IMR-90 (cell line): Measurements from ENCODE around the gene C19orf25. TPM values are rescaled to one million over a fixed set of nuclear protein-coding genes. Genes with fewer than 3 reads are reported as not detected.
A peak's percentile ranks its signal among the peaks of the same experiment; 100 is the strongest.

Experiments used
- ATAC-seq: fragments of 200-7000 bp; cut with Tn5 transposase; 2 replicates; pipeline ENCODE4 v1.9.1; 2020; ENCODE audit warnings: low read depth, mild to moderate bottlenecking, moderate library complexity
- BruUV-seq: library from RNA; stranded (reverse); fragments of 400-500 nt; replicated peaks from 2 replicates; lab custom pipeline; 2021; lab: Mats Ljungman, UMichigan
- CTCF ChIA-PET: fragments of 300-600 bp; formaldehyde crosslinking; extraction: SDS; loops from one replicate; lab custom pipeline; 2021; ENCODE audit warnings: antibody characterized with exemption; lab: Yijun Ruan, JAX
- POLR2A ChIA-PET: fragments of 300-600 bp; sonication (Branson Sonifier 250); formaldehyde crosslinking; loops from one replicate; lab custom pipeline; 2022; ENCODE audit warnings: antibody characterized with exemption; ENCODE audit not compliant: unreplicated experiment; lab: Charles Lee
- DNase-seq: peaks from one replicate; pipeline ENCODE4 v3.0.0; 2013
- H2AFZ ChIP-seq: replicated peaks from 2 replicates; pipeline ENCODE3; 2013; ENCODE audit warnings: low read length, mild to moderate bottlenecking; ENCODE audit not compliant: poor library complexity
- H2AK5ac ChIP-seq: 2 replicates; pipeline ENCODE4 v1.6.1; 2013; ENCODE audit warnings: low read depth, low read length, inconsistent platforms
- H2AK9ac ChIP-seq: replicated peaks from 2 replicates; pipeline ENCODE3; 2013; ENCODE audit warnings: mild to moderate bottlenecking, low read depth, low read length, moderate library complexity; ENCODE audit not compliant: poor library complexity
- H2BK120ac ChIP-seq: 2 replicates; pipeline ENCODE4 v1.6.1; 2013; ENCODE audit warnings: low read depth, low read length, inconsistent platforms
- H2BK15ac ChIP-seq: 3 replicates; pipeline ENCODE4 v1.6.1; 2013; ENCODE audit warnings: low read depth, low read length, inconsistent platforms
- H2BK20ac ChIP-seq: 2 replicates; pipeline ENCODE4 v1.6.1; 2013; ENCODE audit warnings: low read depth, mild to moderate bottlenecking, inconsistent platforms, low read length, moderate library complexity
- H2BK5ac ChIP-seq: 2 replicates; pipeline ENCODE4 v1.6.1; 2013; ENCODE audit warnings: mild to moderate bottlenecking, low read depth, low read length, inconsistent platforms; ENCODE audit not compliant: poor library complexity, severe bottlenecking
- H3K14ac ChIP-seq: replicated peaks from 2 replicates; pipeline ENCODE4 v1.6.1; 2013; ENCODE audit warnings: low read depth, low read length, inconsistent platforms
- H3K18ac ChIP-seq: 2 replicates; pipeline ENCODE4 v1.6.1; 2013; ENCODE audit warnings: low read depth, low read length, control low read depth
- H3K23ac ChIP-seq: 2 replicates; pipeline ENCODE4 v1.6.1; 2013; ENCODE audit warnings: low read depth, low read length, inconsistent platforms
- H3K27ac ChIP-seq: 2 replicates; pipeline ENCODE4 v1.5.1; 2013; ENCODE audit warnings: mild to moderate bottlenecking, control low read depth, low read length; ENCODE audit not compliant: insufficient read depth
- H3K27me3 ChIP-seq: 2 replicates; pipeline ENCODE4 v1.6.1; 2013; ENCODE audit warnings: low read length; ENCODE audit not compliant: control insufficient read depth, insufficient read depth
- H3K36me3 ChIP-seq: 2 replicates; pipeline ENCODE4 v1.6.1; 2013; ENCODE audit warnings: low read length, mixed read lengths; ENCODE audit not compliant: control insufficient read depth, insufficient read depth
- H3K4ac ChIP-seq: 2 replicates; pipeline ENCODE4 v1.6.1; 2013; ENCODE audit warnings: low read depth, low read length, inconsistent platforms
- H3K4me1 ChIP-seq: 2 replicates; pipeline ENCODE4 v1.6.1; 2013; ENCODE audit warnings: low read length, mixed read lengths; ENCODE audit not compliant: control insufficient read depth, insufficient read depth
- H3K4me2 ChIP-seq: 2 replicates; pipeline ENCODE4 v1.6.1; 2013; ENCODE audit warnings: low read depth, mild to moderate bottlenecking, control low read depth, low read length, moderate library complexity
- H3K4me3 ChIP-seq: 2 replicates; pipeline ENCODE4 v1.5.1; 2013; ENCODE audit warnings: low read depth, mild to moderate bottlenecking, control low read depth, low read length, moderate library complexity; ENCODE audit not compliant: insufficient read depth
- H3K56ac ChIP-seq: 2 replicates; pipeline ENCODE4 v1.6.1; 2013; ENCODE audit warnings: low read length, inconsistent platforms; ENCODE audit not compliant: insufficient read depth; ENCODE audit errors: extremely low read depth
- H3K79me1 ChIP-seq, 2 experiments: 2 replicates each; pipeline ENCODE4 v1.6.1; 2013; ENCODE audit warnings: low read length in 2 of 2, inconsistent platforms in 1 of 2, low read depth in 1 of 2
- H3K9ac ChIP-seq: 2 replicates; pipeline ENCODE4 v1.6.1; 2013; ENCODE audit warnings: low read depth, low read length, control low read depth
- H3K9me1 ChIP-seq: 2 replicates; pipeline ENCODE4 v1.6.1; 2013; ENCODE audit warnings: low read length, inconsistent platforms; ENCODE audit not compliant: insufficient read depth
- H3K9me3 ChIP-seq: 2 replicates; pipeline ENCODE4 v1.6.1; 2013; ENCODE audit warnings: low read length; ENCODE audit not compliant: control insufficient read depth, insufficient read depth
- H4K20me1 ChIP-seq: 2 replicates; pipeline ENCODE4 v1.6.1; 2013; ENCODE audit warnings: low read length, inconsistent platforms; ENCODE audit not compliant: insufficient read depth
- H4K5ac ChIP-seq: 2 replicates; pipeline ENCODE4 v1.6.1; 2013; ENCODE audit warnings: mild to moderate bottlenecking, low read depth, low read length, control low read depth
- H4K8ac ChIP-seq, 2 experiments: 2 replicates each; pipeline ENCODE4 v1.6.1; 2013; ENCODE audit warnings: low read depth in 2 of 2, low read length in 2 of 2, control low read depth in 1 of 2, inconsistent platforms in 1 of 2
- H4K91ac ChIP-seq: 2 replicates; pipeline ENCODE4 v1.6.1; 2013; ENCODE audit warnings: low read depth, low read length, inconsistent platforms; ENCODE audit not compliant: insufficient read depth
- BHLHE40 ChIP-seq: fragments of 150-350 bp; IDR thresholded peaks from 2 replicates; pipeline ENCODE4 v1.6.1; 2016; ENCODE audit warnings: mild to moderate bottlenecking, low read depth, low read length
- WGBS, 2 experiments: methylation state at CpG; one replicate each; pipeline versions ENCODE4 v1.1.5 to v1.1.7; 2013; ENCODE audit warnings: missing lambda C conversion rate in 2 of 2; ENCODE audit not compliant: insufficient read length in 1 of 2; ENCODE audit errors: extremely low coverage in 2 of 2; 5-methylcytosine and 5-hydroxymethylcytosine counted together
- dilution Hi-C: fragments of 300-500 bp; cut with HindIII; formaldehyde crosslinking; loops from one replicate; pipeline ENCODE4 v1.14.3; 2018; ENCODE audit warnings: low sequenced_read_pairs; ENCODE audit not compliant: unreplicated experiment
- in situ Hi-C: fragments of 300-500 bp; cut with MboI; formaldehyde crosslinking; loops from 3 replicates; pipeline ENCODE4 v1.14.3; 2019; ENCODE audit warnings: low sequenced_read_pairs, inconsistent platforms, mixed read lengths
- intact Hi-C: fragments of 100-400 bp; cut with micrococcal nuclease; formaldehyde crosslinking; loops from 2 replicates; pipeline ENCODE4 v1.10.0; 2022
- polyA plus RNA-seq, 3 experiments: library from polyadenylated mRNA; depleted of rRNA; stranded (reverse); fragments of >200 nt; gene quantifications; 2 replicates each; pipeline ENCODE4 v1.2.3, GENCODE V29; 2012; ENCODE audit warnings: low replicate concordance in 1 of 3
- total RNA-seq: library from RNA; depleted of rRNA; stranded (reverse); fragments of >200 nt; gene quantifications from 2 replicates; pipeline ENCODE4 v1.2.3, GENCODE V29; 2012

The C19orf25 gene
- total and polyA plus RNA-seq, 2 of the 4 experiments (the other 2 are of a cell fraction) = 10.4 to 34.9 TPM

DNA sequence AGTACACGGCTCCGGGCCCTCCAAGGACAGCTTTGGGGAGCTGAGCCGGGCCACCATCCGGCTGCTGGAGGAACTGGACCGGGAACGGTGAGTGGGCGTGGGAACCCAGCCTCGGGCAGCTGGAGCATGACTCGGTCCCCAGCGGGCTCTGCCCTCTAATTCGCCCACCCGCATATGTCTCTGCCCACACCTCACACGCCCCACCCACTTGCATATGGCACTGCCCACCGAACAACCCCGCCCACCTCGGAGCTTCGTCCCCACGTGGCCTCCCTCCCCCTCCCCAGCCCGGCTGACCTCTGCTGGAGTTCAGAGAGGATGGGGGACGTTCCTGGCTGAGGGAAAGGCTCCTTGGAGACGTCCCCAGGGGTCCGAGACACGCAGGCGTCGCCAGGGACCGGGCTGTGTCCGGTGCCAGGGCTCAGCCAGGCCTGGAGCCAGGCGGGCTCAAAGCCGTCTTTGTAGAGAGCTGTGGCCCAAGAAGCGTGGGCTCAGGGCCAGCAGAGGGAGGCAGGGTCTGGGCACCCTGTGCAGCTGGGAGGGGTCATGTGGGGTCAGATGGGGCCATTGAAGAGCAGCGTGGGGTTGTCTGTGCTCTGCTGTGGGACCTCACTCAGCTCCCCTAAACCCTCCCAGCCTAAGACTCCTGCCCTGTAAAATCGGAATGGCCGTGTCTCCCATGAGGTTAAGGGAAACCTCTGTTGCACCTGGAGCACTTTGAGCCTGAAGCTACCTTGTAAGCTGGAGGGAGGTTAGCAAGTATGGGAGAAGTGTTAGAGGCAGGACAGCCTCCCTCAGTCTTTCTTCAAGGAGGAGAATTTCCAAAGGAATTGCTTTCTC, 25.3 kb downstream of the C19orf25 start:
- dilution Hi-C loops (no loop called here), in situ Hi-C loops (no loop called here), intact Hi-C loops (no loop called here)
- no peak overlapping the region for H2BK120ac ChIP-seq
- H3K4ac ChIP-seq = no peak overlapping the region
- H3K14ac ChIP-seq = no peak overlapping the region
- H2BK15ac ChIP-seq = no peak overlapping the region
- no peaks in the 10 kb centered on the region for H3K36me3 ChIP-seq
- BruUV-seq = no TSS peak
- peaks cover 73% of the 10 kb centered on the region for H3K27me3 ChIP-seq
- H4K5ac ChIP-seq = no peak overlapping the region
- H3K4me1 ChIP-seq = no peaks in the 10 kb centered on the region
- H2AK9ac ChIP-seq = no peak overlapping the region
- H3K9ac ChIP-seq = no peak overlapping the region
- no peak overlapping the region for H4K8ac ChIP-seq
- 0 out of 2 replicates have a peak, but pooled peaks cover 2% of the 10 kb centered on the region for H3K9me1 ChIP-seq
- WGBS, 2 experiments = 15% methylated on average over 4 of the region's 33 CpGs; no CpG with 5 or more reads in 1 of the 2 experiments
- H2AK5ac ChIP-seq = no peak overlapping the region
- H3K9me3 ChIP-seq = no peaks in the 10 kb centered on the region
- no peak for TF ChIP-seq BHLHE40
- no peak overlapping the region for H3K18ac ChIP-seq
- peaks cover 56% of the 10 kb centered on the region for H4K20me1 ChIP-seq
- H4K91ac ChIP-seq = no peak overlapping the region
- no peak overlapping the region for H2BK5ac ChIP-seq
- no peak overlapping the region for H3K4me3 ChIP-seq
- no peak for DNase-seq
- ChIA-PET POLR2A (no interaction called here), CTCF (interaction anchor here (0.6 to 0.7 kb wide), 3 partner anchors 19 to 414 kb away, joined by 3 to 4 read pairs (median 3); partner anchors contain the start of gene ABCA7)
- H3K4me2 ChIP-seq = no peak overlapping the region
- no peaks in the 10 kb centered on the region for H3K79me1 ChIP-seq
- no peak overlapping the region for H3K27ac ChIP-seq
- no peak overlapping the region; the same call in 1 of the 2 replicates for H3K23ac ChIP-seq
- 0 out of 2 replicates have a peak, but pooled peaks have one; percentile 2 for ATAC-seq
- H2AFZ ChIP-seq = peak overlapping the region; percentile 58
- no peak overlapping the region for H3K56ac ChIP-seq
- no peak overlapping the region for H2BK20ac ChIP-seq
